Ascending aorta (tissue), 2 donors: ENCODE results near the gene MRFAP1L1. TPM values are rescaled to one million over a fixed set of nuclear protein-coding genes. Genes with fewer than 3 reads are reported as not detected.
A peak's percentile ranks its signal among the peaks of the same experiment; 100 is the strongest.

Experiments used
- DNase-seq, 2 donors: peaks; one replicate each; pipeline ENCODE4 v3.0.0-alpha.2; 2019; ENCODE audit warnings: low spot score in 2 of 2
- H3K27ac ChIP-seq, 2 donors: fragments of 200-600 bp; sonication (generic); one replicate each; pipeline ENCODE4 v1.5.1; 2016 to 2017; ENCODE audit warnings: mild to moderate bottlenecking in 1 of 2
- H3K27me3 ChIP-seq: fragments of 200-600 bp; sonication (generic); one replicate; pipeline ENCODE4 v1.5.1; 2017
- H3K36me3 ChIP-seq, 2 donors: fragments of 200-600 bp; sonication (generic); one replicate each; pipeline ENCODE4 v1.5.1; 2016
- H3K4me1 ChIP-seq, 2 donors: fragments of 200-600 bp; sonication (generic); one replicate each; pipeline ENCODE4 v1.5.1; 2016 to 2017; ENCODE audit warnings: mild to moderate bottlenecking in 1 of 2
- H3K4me3 ChIP-seq, 2 donors: fragments of 200-600 bp; sonication (generic); one replicate each; pipeline ENCODE4 v1.5.1; 2016 to 2017; ENCODE audit warnings: mild to moderate bottlenecking in 1 of 2
- H3K9me3 ChIP-seq, 2 donors: fragments of 200-600 bp; sonication (generic); one replicate each; pipeline ENCODE4 v1.5.1; 2016
- CTCF ChIP-seq, 3 experiments: fragments of 200-600 bp in 2 of 3; fragments of 450-650 bp in 1 of 3; sonication (generic) in 2 of 3; IDR thresholded peaks; one replicate each; pipeline ENCODE4 v1.5.1; 2016 to 2019; ENCODE audit warnings: antibody characterized with exemption in 3 of 3, mild to moderate bottlenecking in 1 of 3, moderate library complexity in 1 of 3
- intact Hi-C: fragments of 100-400 bp; cut with DNase I; formaldehyde crosslinking; loops from one replicate; pipeline ENCODE4 v1.15.1; 2023
- total RNA-seq: library from RNA; depleted of rRNA; stranded (reverse); fragments of >200 nt; gene quantifications from one replicate; pipeline ENCODE4 v1.1.0, GENCODE V29; 2016

The MRFAP1L1 gene
- total RNA-seq, 1 donor from 2014 or later = 34.1 TPM

GRCh38 chr4:6732441-6733357 lies 23.0 kb upstream of the MRFAP1L1 start:
- intact Hi-C loops = loop anchor here (5.0 kb wide), 1 partner anchor 50 kb away; the partner anchor contains the start of gene KIAA0232
- H3K27me3 ChIP-seq = no peaks in the 10 kb centered on the region
- H3K27ac ChIP-seq = peak overlapping the region; percentile 63 to 80
- no peaks in the 10 kb centered on the region for H3K36me3 ChIP-seq
- H3K4me3 ChIP-seq = no peak overlapping the region
- H3K4me1 ChIP-seq = peaks cover 0 to 8% of the 10 kb centered on the region in 2 donors
- no peaks in the 10 kb centered on the region for H3K9me3 ChIP-seq
- DNase-seq = peak; percentile 56 to 87
- TF ChIP-seq CTCF (IDR thresholded peaks at IDR 0.05) = no peak

- no peaks in the 10 kb centered on the region for H3K27me3 ChIP-seq
- no peaks in the 10 kb centered on the region for H3K36me3 ChIP-seq
- no peak for DNase-seq
- H3K4me3 ChIP-seq = no peak overlapping the region
- intact Hi-C loops = loop anchor here (5.0 kb wide), 1 partner anchor 51 kb away; the partner anchor contains the start of gene KIAA0232
- peaks cover 0 to 8% of the 10 kb centered on the region in 2 donors for H3K4me1 ChIP-seq
- no peaks in the 10 kb centered on the region for H3K9me3 ChIP-seq
- no peak for TF ChIP-seq CTCF (IDR thresholded peaks at IDR 0.05)
- H3K27ac ChIP-seq = peak overlapping the region in 1 of 2 donors; percentile 80
Observed at GRCh38 chr4:6731780-6732179, 22.1 kb upstream of the MRFAP1L1 start.

- H3K27ac ChIP-seq = peak overlapping the region in 1 of 2 donors; percentile 80
- no peak for TF ChIP-seq CTCF (IDR thresholded peaks at IDR 0.05)
- H3K4me1 ChIP-seq = peaks cover 0 to 8% of the 10 kb centered on the region in 2 donors
- intact Hi-C loops = loop anchor here (5.0 kb wide), 1 partner anchor 51 kb away; the partner anchor contains the start of gene KIAA0232
- H3K9me3 ChIP-seq = no peaks in the 10 kb centered on the region
- no peak overlapping the region for H3K4me3 ChIP-seq
- no peaks in the 10 kb centered on the region for H3K27me3 ChIP-seq
- H3K36me3 ChIP-seq = no peaks in the 10 kb centered on the region
- DNase-seq = no peak
Observed at GRCh38 chr4:6731318-6731675, 21.6 kb upstream of the MRFAP1L1 start.

- H3K27me3 ChIP-seq = no peaks in the 10 kb centered on the region
- no peak for TF ChIP-seq CTCF (IDR thresholded peaks at IDR 0.05)
- H3K27ac ChIP-seq = no peak overlapping the region
- no peak for DNase-seq
- H3K4me1 ChIP-seq = peaks cover 0 to 8% of the 10 kb centered on the region in 2 donors
- no peaks in the 10 kb centered on the region for H3K36me3 ChIP-seq
- no peak overlapping the region for H3K4me3 ChIP-seq
- intact Hi-C loops = loop anchor here (5.0 kb wide), 1 partner anchor 52 kb away; the partner anchor contains the start of gene KIAA0232
- no peaks in the 10 kb centered on the region for H3K9me3 ChIP-seq
Observed at GRCh38 chr4:6730603-6731317, 21.1 kb upstream of the MRFAP1L1 start.

GRCh38 chr4:6728320-6729029 lies 18.8 kb upstream of the MRFAP1L1 start:
- Histone ChIP-seq H3K4me3 (no peak overlapping the region), H3K27ac (no peak overlapping the region), H3K4me1 (peaks cover 0 to 8% of the 10 kb centered on the region in 2 donors), H3K27me3 (no peaks in the 10 kb centered on the region), H3K9me3 (no peaks in the 10 kb centered on the region), H3K36me3 (no peaks in the 10 kb centered on the region)
- no peak for DNase-seq
- TF ChIP-seq CTCF (IDR thresholded peaks at IDR 0.05) = no peak
- intact Hi-C loops = no loop called here
